Liver (tissue), 9 donors: Measurements from ENCODE around the gene MDGA2. TPM values are rescaled to one million over a fixed set of nuclear protein-coding genes. Genes with fewer than 3 reads are reported as not detected.

ENCODE experiments used
- DNase-seq: peaks from one replicate; pipeline ENCODE4 v3.0.0-alpha.2; 2017; ENCODE audit warnings: low spot score
- H3K27ac ChIP-seq, 2 donors: one replicate each; pipeline ENCODE4 v1.7.0; 2013; ENCODE audit warnings: inconsistent platforms in 2 of 2, low read length in 2 of 2, control low read depth in 1 of 2, low read depth in 1 of 2, mild to moderate bottlenecking in 1 of 2
- H3K27me3 ChIP-seq, 4 donors: one replicate each; pipeline versions ENCODE4 v1.6.1 to v1.7.0; 2013; ENCODE audit warnings: low read length in 3 of 4, inconsistent platforms in 1 of 4, mild to moderate bottlenecking in 1 of 4, moderate library complexity in 1 of 4; ENCODE audit not compliant: control insufficient read depth in 4 of 4, insufficient read depth in 4 of 4
- H3K36me3 ChIP-seq, 4 donors: one replicate each; pipeline versions ENCODE4 v1.6.1 to v1.7.0; 2013; ENCODE audit warnings: low read length in 3 of 4, mild to moderate bottlenecking in 3 of 4, low read depth in 1 of 4, moderate library complexity in 1 of 4; ENCODE audit not compliant: control insufficient read depth in 4 of 4, insufficient read depth in 3 of 4
- H3K4me1 ChIP-seq, 4 donors: one replicate each; pipeline versions ENCODE4 v1.6.1 to v1.7.0; 2013; ENCODE audit warnings: low read length in 3 of 4, mild to moderate bottlenecking in 3 of 4, moderate library complexity in 1 of 4; ENCODE audit not compliant: control insufficient read depth in 4 of 4, insufficient read depth in 4 of 4
- H3K4me3 ChIP-seq, 3 donors: one replicate each; pipeline versions ENCODE4 v1.6.1 to v1.7.0; 2013; ENCODE audit warnings: low read length in 3 of 3, control low read depth in 1 of 3, low read depth in 1 of 3, mild to moderate bottlenecking in 1 of 3
- H3K9ac ChIP-seq, 2 donors: one replicate each; pipeline ENCODE4 v1.7.0; 2013; ENCODE audit warnings: low read length in 2 of 2, mild to moderate bottlenecking in 2 of 2, moderate library complexity in 2 of 2, control low read depth in 1 of 2, low read depth in 1 of 2
- H3K9me3 ChIP-seq, 4 donors: one replicate each; pipeline versions ENCODE4 v1.6.1 to v1.7.0; 2013; ENCODE audit warnings: low read length in 3 of 4; ENCODE audit not compliant: control insufficient read depth in 4 of 4
- ATF3 ChIP-seq: IDR thresholded peaks from 2 replicates; pipeline ENCODE4 v1.6.1; 2016; ENCODE audit warnings: antibody characterized with exemption
- CTCF ChIP-seq: fragments of 150-350 bp; IDR thresholded peaks from 2 replicates; pipeline ENCODE4 v1.5.1; 2017; ENCODE audit warnings: improper control_type of control experiment, low read depth, low read length; ENCODE audit not compliant: missing input control
- EGR1 ChIP-seq, 2 donors: IDR thresholded peaks; 2 replicates each; pipeline ENCODE4 v1.6.1; 2016 to 2018; ENCODE audit warnings: antibody characterized with exemption in 2 of 2, low read depth in 2 of 2
- GABPA ChIP-seq, 2 donors: IDR thresholded peaks in 1 of 2; conservative IDR thresholded peaks in 1 of 2; 2 replicates each; pipeline ENCODE4 v1.6.1; 2016; ENCODE audit warnings: antibody characterized with exemption in 2 of 2, mild to moderate bottlenecking in 1 of 2, moderate library complexity in 1 of 2
- HNF4A ChIP-seq, 2 donors: conservative IDR thresholded peaks; 2 replicates each; pipeline ENCODE4 v1.6.1; 2016; ENCODE audit warnings: antibody characterized with exemption in 2 of 2, mild to moderate bottlenecking in 2 of 2
- MAX ChIP-seq: IDR thresholded peaks from 2 replicates; pipeline ENCODE4 v1.6.1; 2016; ENCODE audit warnings: antibody characterized with exemption
- NR2F2 ChIP-seq: IDR thresholded peaks from 2 replicates; pipeline ENCODE4 v1.6.1; 2016; ENCODE audit warnings: antibody characterized with exemption
- REST ChIP-seq: IDR thresholded peaks from 2 replicates; pipeline ENCODE4 v1.6.1; 2016; ENCODE audit warnings: antibody characterized with exemption, mild to moderate bottlenecking
- RXRA ChIP-seq, 2 donors: IDR thresholded peaks; 2 replicates each; pipeline ENCODE4 v1.6.1; 2017 to 2018; ENCODE audit warnings: antibody characterized with exemption in 2 of 2, mild to moderate bottlenecking in 1 of 2
- SP1 ChIP-seq: IDR thresholded peaks from 2 replicates; pipeline ENCODE4 v1.6.1; 2018; ENCODE audit warnings: antibody characterized with exemption, mild to moderate bottlenecking
- ZBTB33 ChIP-seq: IDR thresholded peaks from 2 replicates; pipeline ENCODE4 v1.6.1; 2016; ENCODE audit warnings: antibody characterized with exemption
- WGBS: extraction: QIAGEN DNeasy Blood & Tissue Kit; methylation state at CpG from one replicate; pipeline ENCODE4 v1.1.7; 2013; 5-methylcytosine and 5-hydroxymethylcytosine counted together
- polyA plus RNA-seq, 2 donors: library from polyadenylated mRNA; stranded (reverse) in 1 of 2; unstranded in 1 of 2; fragments of 200-250 nt in 1 of 2; fragments of >200 nt in 1 of 2; fragmentation: Nextera tagmentation in 1 of 2; extraction: Ambion mirVana in 1 of 2; gene quantifications; one replicate each; pipeline versions ENCODE4 v1.2.1 to v1.2.3, GENCODE V29; 2013 to 2015
- total RNA-seq, 2 donors: library from RNA; depleted of rRNA; stranded (reverse); fragments of >200 nt; gene quantifications; one replicate each; pipeline ENCODE4 v1.2.3, GENCODE V29; 2014
- donor health status: healthy.
- donor health status: healthy.
- donor health status: healthy.
- donor health status: healthy.
- donor health status: healthy.

The MDGA2 gene
- total and polyA plus RNA-seq, 4 donors, result 0.05 to 0.33 (median 0.19) TPM

- H3K36me3 ChIP-seq, result no peaks in the 10 kb centered on the region
- H3K4me1 ChIP-seq, result peaks cover 9 to 17% (median 12%) of the 10 kb centered on the region in 4 donors
- H3K27ac ChIP-seq, result no peak overlapping the region
- no peak for TF ChIP-seq HNF4A (conservative IDR thresholded peaks at IDR 0.05)
- TF ChIP-seq NR2F2, result no peak
- no peak for TF ChIP-seq MAX
- TF ChIP-seq SP1, result no peak
- no peak for TF ChIP-seq REST
- no peak for TF ChIP-seq GABPA (IDR thresholded peaks at IDR 0.05 in 1 of 2, conservative IDR thresholded peaks at IDR 0.05 in 1 of 2)
- TF ChIP-seq ZBTB33, result no peak
- no peak for TF ChIP-seq EGR1 (IDR thresholded peaks at IDR 0.05; ENCODE audit: low read depth in 2 of 2)
- TF ChIP-seq ATF3, result no peak
- TF ChIP-seq RXRA (IDR thresholded peaks at IDR 0.05), result no peak
- H3K4me3 ChIP-seq, result peak overlapping the region in 1 of 3 donors; percentile 31
- H3K9ac ChIP-seq, result no peak overlapping the region
- H3K27me3 ChIP-seq, result peaks cover 3 to 18% (median 7%) of the 10 kb centered on the region in 4 donors
- WGBS, result 4% methylated on average over 15 of the region's 15 CpGs
- no peaks in the 10 kb centered on the region for H3K9me3 ChIP-seq
- DNase-seq, result no peak
These were observed 861 bp upstream of the MDGA2 start for GRCh38 chr14:47676315-47676617.

GRCh38 chr14:47674543-47675465 is 601 bp downstream of the MDGA2 start:
- no peaks in the 10 kb centered on the region for H3K36me3 ChIP-seq
- no peaks in the 10 kb centered on the region for H3K9me3 ChIP-seq
- peak overlapping the region in 1 of 3 donors; percentile 31 for H3K4me3 ChIP-seq
- TF ChIP-seq HNF4A (conservative IDR thresholded peaks at IDR 0.05) (no peak), ZBTB33 (no peak), CTCF (no peak), REST (no peak)
- peaks cover 4 to 18% (median 7%) of the 10 kb centered on the region in 4 donors for H3K27me3 ChIP-seq
- no peak for DNase-seq
- WGBS, result 4% methylated on average over 81 of the region's 81 CpGs
- H3K27ac ChIP-seq, result no peak overlapping the region
- no peak overlapping the region for H3K9ac ChIP-seq
- peaks cover 9 to 17% (median 12%) of the 10 kb centered on the region in 4 donors for H3K4me1 ChIP-seq
